NCI-H446 (cell line): ENCODE measurements around the gene KRTAP1-1.
"Not testable (repeated sequence)": the region's sequence is repeated elsewhere in the genome, so short reads cannot be mapped to it uniquely, and the experiment has no call there.

ENCODE experiments used
- DNase-seq, 2 experiments: peaks; one replicate each; lab custom pipeline; 2025; lab: John Stamatoyannopoulos, UW

Gene KRTAP1-1

GRCh38 chr17:41012326-41013120 lies 28.7 kb downstream of the KRTAP1-1 start:
- DNase-seq = no peak

- DNase-seq = no peak
Measured at GRCh38 chr17:41010441-41010840, 30.8 kb downstream of the KRTAP1-1 start.

GRCh38 chr17:41009936-41010335 lies 31.3 kb downstream of the KRTAP1-1 start:
- no peak for DNase-seq

- no peak for DNase-seq
Measured at GRCh38 chr17:41009301-41009760, 31.9 kb downstream of the KRTAP1-1 start.

GRCh38 chr17:41008811-41009210 lies 32.4 kb downstream of the KRTAP1-1 start, which contains the start of gene KRTAP3-1:
KRTAP3-1 (minus strand) TSS chr17:41009128; CDS start chr17:41009074, 54 bp downstream.
- no peak for DNase-seq

- DNase-seq = no peak
Measured at GRCh38 chr17:41004397-41004796, 36.9 kb downstream of the KRTAP1-1 start.

- DNase-seq = no peak
Measured at GRCh38 chr17:41003926-41004325, 37.3 kb downstream of the KRTAP1-1 start.

GRCh38 chr17:41002814-41003213 lies 38.4 kb downstream of the KRTAP1-1 start:
- DNase-seq = no peak

- no peak for DNase-seq
Measured at GRCh38 chr17:41001795-41002194, 39.5 kb downstream of the KRTAP1-1 start.

GRCh38 chr17:40999563-40999962 lies 41.7 kb downstream of the KRTAP1-1 start, which contains the start of gene KRTAP3-2:
KRTAP3-2 (minus strand) TSS chr17:40999906; CDS start chr17:40999853, 53 bp downstream.
- DNase-seq = not testable (repeated sequence)

GRCh38 chr17:40997361-40997760 lies 43.9 kb downstream of the KRTAP1-1 start:
- DNase-seq = no peak

- no peak for DNase-seq
Measured at GRCh38 chr17:40996829-40997228, 44.4 kb downstream of the KRTAP1-1 start.

- no peak for DNase-seq
Measured at GRCh38 chr17:40995116-40995515, 46.1 kb downstream of the KRTAP1-1 start.

- DNase-seq = no peak
Measured at GRCh38 chr17:40993839-40994238, 47.4 kb downstream of the KRTAP1-1 start, which contains the start of gene KRTAP3-3. KRTAP3-3 (minus strand) TSS chr17:40994164; CDS start chr17:40994097, 67 bp downstream.

- DNase-seq = no peak
Measured at GRCh38 chr17:40993084-40993483, 48.2 kb downstream of the KRTAP1-1 start.

GRCh38 chr17:40992666-40993065 lies 48.6 kb downstream of the KRTAP1-1 start:
- DNase-seq = no peak
